ENCODE results near the gene SERPINA12.

Gene SERPINA12

DNA sequence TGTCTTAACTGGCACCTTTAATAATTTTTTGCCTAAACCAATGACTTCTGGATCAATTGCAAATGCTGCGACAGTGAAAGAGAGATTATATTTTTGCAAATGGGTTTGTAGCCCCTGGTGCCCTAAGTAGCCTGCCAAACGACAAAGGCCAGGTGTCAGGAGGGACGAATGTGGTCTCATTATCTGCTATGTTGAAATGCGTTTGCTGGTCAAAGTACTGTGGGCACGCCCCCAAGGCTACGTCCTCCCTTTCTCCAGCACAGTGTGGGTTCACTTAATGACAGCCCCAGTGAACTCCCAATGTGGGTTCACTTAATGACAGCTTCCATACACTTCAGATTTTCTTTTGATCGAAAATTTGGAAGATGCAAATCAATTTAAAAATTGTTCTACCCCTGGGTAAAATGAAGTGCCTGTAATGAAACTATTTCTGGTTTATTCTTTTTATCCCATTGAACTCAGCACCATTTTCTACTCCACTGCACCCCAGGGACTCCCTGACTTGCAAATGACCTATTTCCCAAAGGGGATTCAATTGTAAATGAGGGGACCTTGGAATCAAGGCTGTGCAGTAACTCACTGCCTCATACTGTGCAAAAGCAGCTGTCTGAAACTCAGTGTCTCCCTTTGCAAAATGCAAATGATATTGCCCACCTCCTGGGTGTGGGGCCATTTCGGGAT, 58.0 kb downstream of the SERPINA12 start:
- no peak for DNase-seq (ENCODE audit: low spot score in 2 of 2)
- Mint-ChIP-seq H3K27ac (ENCODE audit: low read depth) (no peak overlapping the region), H3K27me3 (peaks cover 72% of the 10 kb centered on the region), H3K4me1 (no peaks in the 10 kb centered on the region), H3K36me3 (ENCODE audit: insufficient read depth) (no peaks in the 10 kb centered on the region), H3K4me3 (no peak overlapping the region), H3K9me3 (no peaks in the 10 kb centered on the region)
- no peak for ATAC-seq (replicated peaks; ENCODE audit: extremely low read depth, poor library complexity, severe bottlenecking)

DNA sequence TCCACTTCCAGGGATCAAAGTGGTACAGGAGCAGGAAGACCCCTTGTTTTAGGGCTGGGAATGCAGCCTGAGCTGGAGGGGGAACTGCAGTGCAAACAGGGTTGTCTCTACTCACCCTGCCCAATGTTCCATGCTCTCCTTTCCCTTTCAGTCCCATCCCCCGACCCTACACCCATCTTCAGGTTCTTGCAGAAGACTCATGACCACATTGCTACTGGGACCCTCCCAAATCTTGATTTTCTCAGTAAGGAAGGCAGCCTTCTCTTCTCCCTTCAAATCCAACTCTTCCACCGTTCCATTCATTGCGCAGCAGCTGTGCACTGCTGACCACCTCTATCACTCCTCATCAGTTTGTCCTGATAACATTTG, 58.6 kb downstream of the SERPINA12 start:
- no peak for DNase-seq (ENCODE audit: low spot score in 2 of 2)
- no peak overlapping the region for H3K4me3 Mint-ChIP-seq
- no peaks in the 10 kb centered on the region for H3K9me3 Mint-ChIP-seq
- ATAC-seq (replicated peaks; ENCODE audit: extremely low read depth, poor library complexity, severe bottlenecking) = no peak
- no peaks in the 10 kb centered on the region for H3K36me3 Mint-ChIP-seq (ENCODE audit: insufficient read depth)
- H3K4me1 Mint-ChIP-seq = no peaks in the 10 kb centered on the region
- peaks cover 67% of the 10 kb centered on the region for H3K27me3 Mint-ChIP-seq
- H3K27ac Mint-ChIP-seq (ENCODE audit: low read depth) = no peak overlapping the region

GRCh38 chr14:94449930-94450329, 59.3 kb downstream of the SERPINA12 start:
- no peak for DNase-seq (ENCODE audit: low spot score in 2 of 2)
- H3K9me3 Mint-ChIP-seq = no peaks in the 10 kb centered on the region
- H3K4me3 Mint-ChIP-seq = no peak overlapping the region
- H3K27ac Mint-ChIP-seq (ENCODE audit: low read depth) = no peak overlapping the region
- ATAC-seq (replicated peaks; ENCODE audit: extremely low read depth, poor library complexity, severe bottlenecking) = no peak
- H3K4me1 Mint-ChIP-seq = no peaks in the 10 kb centered on the region
- H3K27me3 Mint-ChIP-seq = peaks cover 59% of the 10 kb centered on the region
- H3K36me3 Mint-ChIP-seq (ENCODE audit: insufficient read depth) = no peaks in the 10 kb centered on the region

- DNase-seq (ENCODE audit: low spot score in 2 of 2) (no peak), ATAC-seq (replicated peaks; ENCODE audit: extremely low read depth, poor library complexity, severe bottlenecking) (no peak)
- H3K36me3 Mint-ChIP-seq (ENCODE audit: insufficient read depth) = no peaks in the 10 kb centered on the region
- no peaks in the 10 kb centered on the region for H3K4me1 Mint-ChIP-seq
- H3K27ac Mint-ChIP-seq (ENCODE audit: low read depth) = no peak overlapping the region
- no peaks in the 10 kb centered on the region for H3K9me3 Mint-ChIP-seq
- H3K27me3 Mint-ChIP-seq = peaks cover 42% of the 10 kb centered on the region
- H3K4me3 Mint-ChIP-seq = no peak overlapping the region
Measured at GRCh38 chr14:94448071-94448808, 61.0 kb downstream of the SERPINA12 start.

DNA sequence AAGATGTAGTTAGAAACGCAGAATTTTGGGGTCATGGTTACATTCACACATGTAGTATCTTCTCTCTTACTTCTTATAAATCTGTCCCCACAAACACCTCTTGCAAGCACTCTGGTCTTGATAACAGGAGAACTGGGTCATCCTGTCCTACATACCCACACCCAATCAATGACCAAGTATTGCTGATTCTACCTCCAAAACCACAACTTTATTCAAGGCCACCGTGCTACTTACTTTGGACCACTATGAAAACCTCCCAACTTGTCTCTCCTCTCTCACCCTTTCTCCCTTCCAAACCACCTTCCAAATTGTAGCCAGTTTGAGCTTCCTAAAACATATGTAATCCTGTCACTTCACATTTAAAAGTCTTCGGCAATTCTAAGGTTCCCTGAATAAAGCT, 62.1 kb downstream of the SERPINA12 start:
- ATAC-seq (replicated peaks; ENCODE audit: extremely low read depth, poor library complexity, severe bottlenecking) (no peak), DNase-seq (ENCODE audit: low spot score in 2 of 2) (no peak)
- H3K27me3 Mint-ChIP-seq = peaks cover 37% of the 10 kb centered on the region
- no peak overlapping the region for H3K27ac Mint-ChIP-seq (ENCODE audit: low read depth)
- no peak overlapping the region for H3K4me3 Mint-ChIP-seq
- no peaks in the 10 kb centered on the region for H3K36me3 Mint-ChIP-seq (ENCODE audit: insufficient read depth)
- peaks cover under 1% of the 10 kb centered on the region for H3K9me3 Mint-ChIP-seq
- H3K4me1 Mint-ChIP-seq = no peaks in the 10 kb centered on the region

- no peak for DNase-seq (ENCODE audit: low spot score in 2 of 2)
- Mint-ChIP-seq H3K4me3 (no peak overlapping the region), H3K27me3 (peaks cover 41% of the 10 kb centered on the region), H3K4me1 (no peaks in the 10 kb centered on the region), H3K36me3 (ENCODE audit: insufficient read depth) (no peaks in the 10 kb centered on the region), H3K27ac (ENCODE audit: low read depth) (no peak overlapping the region), H3K9me3 (peaks cover 9% of the 10 kb centered on the region)
- no peak for ATAC-seq (replicated peaks; ENCODE audit: extremely low read depth, poor library complexity, severe bottlenecking)
Measured at GRCh38 chr14:94446126-94446525, 63.1 kb downstream of the SERPINA12 start.

GRCh38 chr14:94445003-94445402, 64.3 kb downstream of the SERPINA12 start:
- peaks cover 9% of the 10 kb centered on the region for H3K9me3 Mint-ChIP-seq
- ATAC-seq (replicated peaks; ENCODE audit: extremely low read depth, poor library complexity, severe bottlenecking) (no peak), DNase-seq (ENCODE audit: low spot score in 2 of 2) (no peak)
- H3K27me3 Mint-ChIP-seq = peaks cover 33% of the 10 kb centered on the region
- H3K36me3 Mint-ChIP-seq (ENCODE audit: insufficient read depth) = no peaks in the 10 kb centered on the region
- no peaks in the 10 kb centered on the region for H3K4me1 Mint-ChIP-seq
- H3K27ac Mint-ChIP-seq (ENCODE audit: low read depth) = no peak overlapping the region
- no peak overlapping the region for H3K4me3 Mint-ChIP-seq

DNA sequence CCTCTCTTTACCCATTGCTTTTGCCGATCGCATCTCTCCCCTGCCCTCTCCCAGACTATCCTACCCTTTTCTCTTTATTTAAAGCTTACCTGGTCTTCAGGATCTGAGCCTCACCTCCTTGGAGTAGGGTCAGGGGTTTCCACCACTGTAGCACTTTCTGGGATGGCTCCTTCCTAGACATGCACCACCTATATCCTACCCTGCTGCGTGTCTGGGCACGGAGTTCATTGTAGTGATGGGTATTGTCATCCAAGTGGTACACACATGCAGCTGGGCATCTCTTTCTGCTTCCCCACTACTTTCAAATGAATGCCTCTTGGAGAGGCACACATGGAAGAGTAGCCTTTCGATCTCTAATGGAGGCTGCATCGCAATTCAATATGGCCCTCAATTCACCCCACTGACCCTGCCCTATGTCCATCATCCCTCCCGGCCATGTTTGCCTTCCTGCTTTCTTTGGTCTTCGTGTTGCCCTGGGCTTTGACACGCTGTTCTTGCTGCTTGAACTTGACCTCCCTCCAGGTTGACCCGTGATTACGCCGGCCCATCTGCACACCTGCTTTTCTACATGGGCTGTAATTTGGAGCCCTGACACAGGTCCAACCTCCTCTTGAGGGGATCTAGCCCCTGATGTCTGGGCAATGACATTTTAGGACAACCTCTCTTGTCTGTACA, 67.6 kb downstream of the SERPINA12 start:
- Mint-ChIP-seq H3K27ac (ENCODE audit: low read depth) (no peak overlapping the region), H3K9me3 (peaks cover 9% of the 10 kb centered on the region), H3K27me3 (peaks cover 29% of the 10 kb centered on the region), H3K4me1 (no peaks in the 10 kb centered on the region), H3K36me3 (ENCODE audit: insufficient read depth) (no peaks in the 10 kb centered on the region), H3K4me3 (no peak overlapping the region)
- ATAC-seq (replicated peaks; ENCODE audit: extremely low read depth, poor library complexity, severe bottlenecking) (no peak), DNase-seq (ENCODE audit: low spot score in 2 of 2) (no peak)

GRCh38 chr14:94441130-94441529, 68.1 kb downstream of the SERPINA12 start:
- Mint-ChIP-seq H3K4me1 (no peaks in the 10 kb centered on the region), H3K27ac (ENCODE audit: low read depth) (no peak overlapping the region), H3K27me3 (peaks cover 29% of the 10 kb centered on the region), H3K9me3 (peaks cover 9% of the 10 kb centered on the region), H3K4me3 (no peak overlapping the region), H3K36me3 (ENCODE audit: insufficient read depth) (no peaks in the 10 kb centered on the region)
- DNase-seq (ENCODE audit: low spot score in 2 of 2) (no peak), ATAC-seq (replicated peaks; ENCODE audit: extremely low read depth, poor library complexity, severe bottlenecking) (no peak)

DNA sequence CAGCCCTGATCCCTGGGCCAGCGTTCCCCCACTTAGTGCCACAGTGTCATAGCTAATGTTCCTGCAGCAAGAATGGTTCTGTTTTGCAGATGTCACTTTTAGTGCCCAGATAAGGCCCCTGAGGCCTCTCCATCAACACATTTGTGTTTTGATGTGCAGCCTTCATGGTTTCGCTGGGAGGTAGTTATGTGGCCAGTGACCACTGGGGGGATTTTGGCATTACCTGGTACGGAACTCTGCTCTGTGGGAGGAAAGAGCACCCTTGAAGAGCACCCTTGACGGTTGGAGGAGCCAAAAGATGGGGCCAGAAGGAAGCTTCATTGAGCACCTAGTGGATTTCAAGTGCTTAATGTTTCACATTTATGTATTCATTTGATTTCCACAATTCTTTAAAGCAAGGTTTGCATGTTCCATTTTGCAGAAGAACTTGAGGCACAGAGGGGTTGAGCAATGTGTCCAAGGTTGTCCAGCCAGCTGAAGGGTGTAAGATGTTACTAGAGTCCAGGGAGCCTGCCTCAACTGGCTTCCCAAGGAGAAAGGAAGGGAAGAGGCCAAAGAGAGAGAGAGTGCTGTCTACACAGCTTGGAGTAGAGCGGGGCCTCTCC, 69.7 kb downstream of the SERPINA12 start:
- H3K36me3 Mint-ChIP-seq (ENCODE audit: insufficient read depth) = no peaks in the 10 kb centered on the region
- H3K27ac Mint-ChIP-seq (ENCODE audit: low read depth) = no peak overlapping the region
- H3K4me1 Mint-ChIP-seq = no peaks in the 10 kb centered on the region

More for the DNA sequence above, 69.7 kb downstream of the SERPINA12 start:
- Mint-ChIP-seq H3K27me3 (peaks cover 45% of the 10 kb centered on the region), H3K9me3 (peaks cover 9% of the 10 kb centered on the region), H3K4me3 (no peak overlapping the region)
- DNase-seq (ENCODE audit: low spot score in 2 of 2) = no peak
- no peak for ATAC-seq (replicated peaks; ENCODE audit: extremely low read depth, poor library complexity, severe bottlenecking)
